Activated CD4-positive, alpha-beta T cell treated with anti-CD3 and anti-CD28 coated beads for 24 hours (primary cell): ENCODE results near the gene CNOT2.
"Not testable (repeated sequence)": the region's sequence is repeated elsewhere in the genome, so short reads cannot be mapped to it uniquely, and the experiment has no call there.

Source experiments
- DNase-seq, 2 donors: peaks; one replicate each; pipeline ENCODE4 v3.0.0-alpha.2; 2020; ENCODE audit warnings: low read depth in 2 of 2

CNOT2 gene

GRCh38 chr12:70365648-70366518 lies 122.7 kb downstream of the CNOT2 start, which contains the start of gene KCNMB4:
TSS of gene KCNMB4 (plus strand) at chr12:70366290. CDS start at chr12:70366735, 445 bp downstream.
- peak; percentile 65 to 68 for DNase-seq

GRCh38 chr12:70366581-70367257 lies 123.5 kb downstream of the CNOT2 start:
- peak; percentile 24 to 25 for DNase-seq

DNA sequence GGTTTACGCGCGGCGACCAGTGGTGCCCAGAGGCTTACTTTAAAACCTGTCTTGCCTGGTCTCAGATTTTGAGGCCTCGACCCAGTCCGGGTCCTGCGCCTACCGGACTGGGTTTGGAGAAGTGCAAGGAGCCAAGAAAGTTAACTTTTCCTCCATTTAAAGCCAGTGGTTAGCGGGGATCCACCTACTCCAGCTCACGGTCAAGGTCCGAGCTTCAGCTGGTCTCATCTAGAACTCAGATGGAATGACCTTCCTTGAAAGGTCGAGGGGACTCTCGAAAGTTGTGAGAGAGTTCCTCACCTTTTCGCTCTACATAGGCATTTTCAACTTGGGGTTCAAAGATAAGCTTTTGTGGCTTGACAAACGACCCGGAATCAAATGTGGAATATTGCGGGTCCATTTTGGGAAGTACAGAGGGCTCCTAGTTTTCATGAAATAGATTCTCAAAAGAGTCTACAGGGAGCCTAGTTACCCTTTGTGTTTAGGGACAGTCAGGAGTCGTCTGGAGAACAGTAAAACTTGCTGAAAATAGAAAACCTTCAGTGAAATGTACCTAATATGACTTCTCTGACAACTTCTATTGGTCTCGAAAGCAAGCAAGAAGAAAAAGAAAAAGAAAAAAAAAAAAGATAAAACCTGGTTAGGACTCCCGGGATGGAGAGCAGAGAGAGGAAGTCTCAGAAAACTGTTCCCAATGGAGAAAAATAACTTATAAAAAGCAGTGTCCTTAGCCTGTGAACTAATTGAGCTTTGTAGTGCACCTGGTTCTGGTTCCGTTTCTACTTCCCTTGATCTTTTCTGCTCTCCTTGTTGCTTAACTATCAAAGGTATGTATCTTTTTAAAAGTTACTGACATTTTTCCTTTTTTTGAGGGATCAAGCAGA lies 124.3 kb downstream of the CNOT2 start:
- DNase-seq = no peak

GRCh38 chr12:70372881-70373280 lies 129.6 kb downstream of the CNOT2 start:
- DNase-seq = no peak

- DNase-seq = no peak
Measured at GRCh38 chr12:70379846-70380245, 136.6 kb downstream of the CNOT2 start.

DNA sequence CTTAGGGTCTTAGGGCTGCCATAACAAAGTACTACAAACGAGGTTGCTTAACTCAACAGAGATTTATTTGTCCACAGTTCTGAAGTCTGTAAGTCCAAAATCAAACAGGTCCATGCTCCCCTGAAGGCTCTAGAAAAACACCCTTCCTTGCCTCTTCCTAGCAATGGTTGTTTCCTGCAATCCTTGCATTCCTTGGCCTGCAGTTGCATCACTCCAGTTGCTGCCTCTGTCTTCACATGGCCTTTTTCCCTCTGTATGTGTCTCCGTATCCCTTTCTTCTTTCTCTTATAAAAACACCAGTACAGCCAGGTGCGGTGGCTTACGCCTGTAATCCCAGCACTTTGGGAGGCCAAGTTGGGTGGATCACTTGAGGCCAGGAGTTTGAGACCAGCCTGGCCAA lies 140.3 kb downstream of the CNOT2 start:
- no peak for DNase-seq

DNA sequence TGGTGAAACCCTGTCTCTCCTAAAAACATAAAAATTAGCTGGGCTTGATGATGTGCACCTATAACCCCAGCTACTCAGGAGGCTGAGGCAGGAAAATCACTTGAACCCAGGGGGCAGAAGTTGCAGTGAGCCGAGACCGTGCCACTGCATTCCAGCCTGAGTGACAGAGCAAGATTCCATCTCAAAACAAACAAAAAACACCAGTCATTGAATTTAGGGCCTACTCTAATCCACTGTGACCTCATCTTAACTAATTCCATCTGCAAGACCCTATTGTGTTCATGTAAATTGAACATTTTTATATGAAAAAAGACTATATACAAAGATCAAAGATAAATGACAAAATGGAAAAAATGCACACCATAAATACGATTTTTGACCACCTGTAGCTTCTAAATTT lies 140.7 kb downstream of the CNOT2 start:
- DNase-seq = no peak

- DNase-seq = no peak
Measured at GRCh38 chr12:70386771-70387170, 143.5 kb downstream of the CNOT2 start.

DNA sequence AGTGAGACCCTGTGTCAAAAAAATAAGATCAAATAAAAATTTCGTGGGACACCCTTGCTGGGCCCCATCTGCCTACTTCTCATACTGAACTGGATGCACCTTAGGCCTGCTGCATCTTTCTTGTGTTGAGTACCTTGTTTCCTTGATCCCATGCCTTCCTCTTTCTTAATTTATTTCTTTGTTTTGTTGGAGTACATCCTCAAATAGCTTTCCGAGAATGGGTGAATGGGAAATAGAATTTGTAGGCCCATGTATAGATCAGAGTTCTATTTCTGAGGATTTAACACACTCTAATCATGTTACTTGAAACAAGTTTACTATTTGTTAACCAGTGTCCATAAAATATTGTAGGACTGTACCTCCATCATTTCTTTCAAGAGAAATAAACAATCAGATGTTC lies 146.4 kb downstream of the CNOT2 start:
- no peak for DNase-seq

DNA sequence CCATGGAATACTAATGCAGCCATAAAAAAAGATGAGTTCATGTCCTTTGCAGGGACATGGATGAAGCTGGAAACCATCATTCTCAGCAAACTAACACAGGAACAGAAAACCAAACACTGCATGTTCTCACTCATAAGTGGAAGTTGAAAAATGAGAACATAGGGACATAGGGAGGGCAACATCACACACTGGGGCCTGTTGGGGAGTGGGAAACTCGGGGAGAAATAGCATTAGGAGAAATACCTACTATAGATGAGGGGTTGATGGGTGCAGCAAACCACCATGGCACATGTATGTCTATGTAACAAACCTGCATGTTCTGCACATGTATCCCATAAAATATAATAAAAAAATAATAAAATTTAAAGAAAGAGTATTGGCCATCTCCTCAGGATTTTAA lies 149.4 kb downstream of the CNOT2 start:
- not testable (repeated sequence) for DNase-seq

DNA sequence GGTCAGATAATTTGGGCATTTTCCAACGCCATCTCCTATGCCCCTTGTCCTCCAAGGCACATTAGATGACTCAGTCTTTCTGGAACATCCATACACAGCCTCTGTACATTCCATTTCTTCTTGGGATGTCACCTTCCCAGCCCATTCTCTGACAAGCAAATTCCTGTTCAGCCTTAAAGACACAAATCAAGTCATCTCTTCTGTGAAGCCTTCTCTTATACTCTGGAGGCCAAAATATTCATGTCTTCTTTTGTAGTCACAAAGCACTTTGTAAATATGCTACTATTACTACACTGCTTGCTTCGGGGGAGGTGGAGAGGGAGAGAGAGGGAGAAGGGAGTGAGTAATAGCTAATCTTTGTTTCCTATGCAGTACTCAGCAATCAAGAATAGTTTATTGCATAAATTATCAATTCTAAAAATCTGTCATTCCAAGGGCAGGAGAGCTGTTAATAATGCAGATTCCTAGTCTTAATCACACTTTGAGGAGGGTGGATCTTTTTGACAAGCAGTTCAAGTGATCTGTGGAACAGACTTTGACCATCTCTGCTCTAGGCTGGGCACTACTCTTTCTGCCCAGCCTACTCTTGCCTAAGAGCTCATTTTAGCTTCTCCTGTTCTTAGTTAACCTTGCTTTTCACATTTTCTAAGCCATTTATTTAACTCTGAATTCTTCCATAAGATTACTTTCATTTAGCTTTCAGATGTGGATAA lies 150.7 kb downstream of the CNOT2 start:
- DNase-seq = no peak

GRCh38 chr12:70398002-70398401 lies 154.8 kb downstream of the CNOT2 start:
- DNase-seq = no peak

DNA sequence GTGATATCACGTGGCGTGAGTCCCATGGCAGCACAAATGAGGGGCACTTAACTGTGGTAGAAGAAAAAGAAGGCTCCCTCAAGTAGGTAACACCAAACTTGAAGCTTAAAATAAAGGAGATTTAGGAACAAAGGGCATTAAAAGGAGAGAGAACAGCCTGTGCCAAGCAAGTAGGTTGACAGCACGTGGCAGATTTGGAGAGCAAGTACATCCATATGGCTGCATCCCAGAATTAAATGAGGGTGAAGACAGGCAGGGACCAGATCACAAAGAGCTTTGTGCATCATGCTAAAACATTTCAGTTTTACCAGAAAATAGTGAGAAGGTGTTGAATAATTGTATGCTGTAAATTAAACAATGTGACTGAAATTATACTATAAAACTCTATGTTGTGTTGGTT lies 155.6 kb downstream of the CNOT2 start:
- no peak for DNase-seq

DNA sequence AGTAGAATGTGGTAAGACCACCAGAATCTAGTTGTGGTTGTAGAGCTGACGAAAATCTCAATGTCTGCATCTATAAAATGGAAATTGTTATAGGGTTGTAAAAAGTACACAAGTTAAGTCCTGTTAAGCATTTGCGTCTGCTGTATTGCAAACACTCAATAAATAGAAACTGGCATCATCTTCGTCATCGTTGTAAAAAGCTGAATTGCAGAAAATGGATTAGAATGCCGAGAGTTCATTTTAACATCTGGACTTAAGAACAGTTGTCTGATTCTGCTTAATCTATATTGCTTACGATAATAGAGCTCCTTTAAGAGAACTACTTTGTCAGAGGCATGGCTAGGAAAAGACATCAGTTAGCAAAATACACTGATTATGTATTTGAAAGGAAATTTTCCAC lies 156.1 kb downstream of the CNOT2 start:
- no peak for DNase-seq

DNA sequence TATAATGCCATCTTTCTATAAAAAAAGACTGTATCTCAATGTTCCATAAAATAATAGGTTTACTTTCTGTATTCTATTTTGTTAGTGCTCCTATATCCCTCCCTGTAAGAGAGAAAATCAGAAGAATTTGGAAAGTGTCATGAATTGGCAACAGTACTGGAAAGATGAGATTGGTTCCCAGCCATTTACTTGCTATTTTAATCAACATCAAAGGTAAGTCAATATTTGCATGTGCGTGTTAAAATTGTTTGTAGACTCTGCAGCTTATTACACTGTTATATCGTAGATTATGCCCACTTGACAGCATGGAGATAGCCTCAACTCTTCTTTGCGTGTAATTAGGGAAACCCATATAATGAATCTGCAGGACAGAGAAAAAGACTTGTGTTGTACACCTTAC lies 156.9 kb downstream of the CNOT2 start:
- DNase-seq = no peak

DNA sequence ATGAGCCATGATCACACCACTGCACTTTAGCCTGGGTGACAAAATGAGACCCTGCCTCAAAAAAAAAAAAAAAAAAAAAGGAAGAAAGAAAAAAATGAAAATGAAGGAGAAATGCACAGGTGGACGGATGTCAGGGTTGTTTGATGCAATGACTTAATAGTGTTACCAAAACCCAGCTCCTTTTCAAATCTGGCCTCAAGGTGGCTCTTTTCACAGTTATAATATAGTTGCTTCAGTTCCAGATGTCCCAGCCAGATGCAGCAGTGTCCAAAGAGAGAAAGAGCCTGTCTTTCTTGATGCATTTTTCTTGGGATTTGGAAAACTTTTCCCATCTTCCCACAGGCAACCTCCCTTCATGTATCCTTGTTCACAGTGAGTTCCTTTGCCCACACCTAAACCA lies 159.4 kb downstream of the CNOT2 start:
- no peak for DNase-seq

DNA sequence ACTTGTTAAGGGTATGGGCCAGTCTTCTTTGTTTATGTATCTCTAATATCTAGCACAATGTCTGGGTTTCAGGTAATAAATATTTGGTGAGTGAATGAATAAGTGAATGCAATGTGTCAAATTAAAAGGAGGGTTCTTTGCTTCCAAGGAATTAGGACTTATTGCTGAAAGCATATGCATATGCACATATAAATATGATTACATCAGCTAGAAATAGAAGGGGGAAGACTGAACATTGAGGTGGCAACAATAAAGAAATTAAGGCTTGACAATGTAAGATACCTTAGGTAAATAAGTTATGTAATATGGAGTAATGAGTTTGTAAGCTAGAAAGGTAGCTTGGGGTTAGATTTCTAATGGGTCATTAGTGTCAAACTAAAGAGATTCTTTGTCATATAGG lies 160.6 kb downstream of the CNOT2 start:
- DNase-seq = no peak
